ENCODE data around the gene SEMA7A. TPM values are rescaled to one million over a fixed set of nuclear protein-coding genes. Genes with fewer than 3 reads are reported as not detected.
"Not testable (repeated sequence)": the region's sequence is repeated elsewhere in the genome, so short reads cannot be mapped to it uniquely, and the experiment has no call there.

Gene SEMA7A
- total RNA-seq, 1 experiment from 2014 or later: 48.3 TPM

DNA sequence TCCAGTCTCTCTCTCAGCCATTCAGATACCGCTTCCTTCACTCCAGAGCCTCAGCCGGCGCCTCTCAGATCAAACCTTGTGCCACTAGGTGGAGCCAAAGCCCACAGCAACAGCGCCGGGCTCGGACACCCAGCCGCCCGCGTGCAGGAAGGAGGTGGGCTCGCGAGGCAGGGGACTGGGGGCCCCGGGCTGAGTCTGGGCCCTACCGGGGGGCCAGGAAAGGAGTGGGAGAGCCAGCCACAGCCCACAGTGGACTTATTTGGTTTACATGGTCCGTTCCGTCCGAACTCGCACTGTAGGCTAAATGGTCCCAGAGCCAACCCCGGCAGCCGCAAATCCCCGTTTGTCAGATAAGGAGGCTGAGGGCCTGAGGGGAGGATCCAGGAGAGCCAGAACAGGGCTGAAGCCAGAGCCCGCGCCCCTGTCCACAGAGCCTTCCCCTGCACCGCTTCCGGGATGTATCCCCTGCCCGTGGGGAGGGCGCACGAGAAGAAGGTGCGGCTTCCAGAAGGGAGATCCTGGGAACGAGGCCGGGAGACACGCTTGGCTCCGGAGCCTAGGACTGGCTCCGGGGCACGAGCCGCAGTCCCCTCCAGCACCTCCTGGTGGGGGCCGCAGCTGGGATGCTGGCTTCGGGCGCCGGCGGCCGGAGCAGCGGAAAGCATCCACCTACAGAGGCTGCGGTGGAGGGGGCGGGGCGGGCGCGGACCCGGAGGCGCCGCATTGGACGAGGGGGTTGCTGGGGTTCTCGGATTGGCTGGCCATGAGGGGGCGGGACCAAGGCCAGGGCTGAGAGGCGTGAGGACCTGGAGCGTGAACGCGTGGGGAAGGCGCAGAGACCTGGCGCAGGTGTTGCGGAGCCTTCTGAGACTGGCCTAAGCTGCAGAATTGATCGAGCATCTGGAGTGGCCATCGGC is 59.8 kb downstream of the SEMA7A start:
- peak; percentile 95 for DNase-seq (ENCODE audit: low read depth)

DNA sequence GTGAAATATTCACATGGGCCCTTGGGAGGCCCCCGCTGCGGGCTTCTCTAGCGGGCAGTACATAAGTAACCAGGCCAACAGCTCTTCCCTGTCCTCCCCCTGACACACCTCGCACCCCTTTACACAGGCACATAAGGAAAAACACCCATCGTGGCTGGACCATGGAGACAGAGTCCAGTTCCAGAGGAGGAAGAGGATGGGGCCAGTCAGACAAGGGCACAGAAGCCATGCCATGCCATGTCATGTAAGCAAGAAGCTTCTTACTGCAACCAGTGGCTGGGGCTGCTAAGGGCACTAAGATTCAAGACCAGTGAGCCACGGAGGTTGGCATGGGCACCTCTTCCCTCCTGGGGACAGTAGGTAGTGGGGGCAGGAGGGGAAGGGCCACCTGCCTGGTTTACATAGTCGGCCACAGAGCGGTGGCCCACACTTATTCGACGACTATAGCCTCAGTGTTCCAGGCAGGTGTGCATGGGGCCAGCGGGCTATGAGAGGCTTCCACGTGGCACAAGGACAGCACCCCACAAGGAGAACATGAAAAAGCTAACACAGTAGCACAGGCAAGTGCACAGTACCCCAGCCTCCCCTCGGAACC is 60.6 kb downstream of the SEMA7A start:
- no peak for DNase-seq (ENCODE audit: low read depth)

DNA sequence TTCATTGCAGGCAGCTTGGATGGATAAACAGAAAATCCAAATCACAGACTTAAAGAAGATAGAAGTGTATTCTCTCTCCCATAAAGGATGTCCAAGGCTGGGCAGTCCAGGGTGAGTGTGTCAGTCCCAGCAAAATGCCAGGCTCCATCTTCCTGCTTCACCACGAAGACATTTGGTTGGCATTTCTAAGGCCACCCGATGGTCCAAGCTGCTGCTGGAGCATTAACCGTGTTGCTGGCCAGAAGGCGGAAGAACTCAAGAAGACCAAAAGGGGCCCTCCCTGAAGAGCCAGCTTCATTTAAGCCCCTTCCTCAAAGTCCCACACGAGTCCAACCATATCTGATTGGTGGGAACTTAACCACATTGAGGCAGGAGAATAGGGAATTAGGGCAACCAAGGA is 63.3 kb downstream of the SEMA7A start:
- no peak for DNase-seq (ENCODE audit: low read depth)

DNA sequence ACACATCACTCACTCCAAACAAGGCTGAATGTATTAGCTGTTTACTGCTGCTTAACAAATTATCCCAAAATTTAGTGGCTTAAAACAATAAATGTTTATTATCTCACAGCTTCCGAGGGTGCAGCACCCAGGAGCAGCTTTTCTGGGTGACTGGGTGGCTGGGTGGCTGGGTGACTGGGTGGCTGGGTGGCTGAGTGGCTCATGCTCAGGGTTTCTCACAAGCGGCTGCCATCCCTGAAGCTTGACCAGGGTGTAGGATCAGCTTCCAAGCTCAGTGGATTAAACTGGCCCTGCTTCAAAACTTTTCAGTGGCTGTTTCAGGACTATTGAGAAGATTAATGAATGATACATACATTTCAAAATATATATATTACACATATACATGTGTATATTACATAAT is 64.0 kb downstream of the SEMA7A start:
- DNase-seq (ENCODE audit: low read depth): no peak

DNA sequence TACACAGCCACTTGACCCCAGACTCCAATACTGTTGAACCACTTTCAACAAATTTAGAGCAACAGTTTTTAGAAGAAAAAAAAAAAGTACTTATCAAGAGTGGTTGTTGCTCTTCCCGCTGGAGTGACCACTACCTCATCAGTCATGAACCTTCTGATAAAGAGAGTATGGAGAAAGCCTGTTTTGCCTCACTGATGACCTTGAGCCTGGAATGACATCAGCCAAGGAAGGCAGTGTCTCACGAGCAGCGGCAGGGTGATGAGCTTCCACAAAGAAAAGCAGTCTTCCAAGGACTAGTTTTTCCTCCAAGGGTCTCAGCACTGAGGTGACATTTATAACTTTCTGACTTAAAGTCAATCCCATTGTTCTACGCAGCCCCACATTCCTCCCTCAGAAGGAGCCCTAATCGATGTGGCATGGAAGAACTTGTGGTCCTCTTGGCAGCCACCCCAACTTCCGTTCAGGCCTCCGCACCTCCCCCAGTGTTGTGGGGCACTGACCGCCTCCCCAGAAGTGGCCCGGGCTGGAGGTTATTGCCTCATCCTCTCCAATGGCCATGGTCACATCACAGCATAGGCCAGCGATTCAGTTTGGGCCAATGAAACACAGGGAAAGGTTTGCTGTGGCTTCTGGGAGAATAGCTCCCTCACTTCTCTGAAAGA is 64.5 kb downstream of the SEMA7A start:
- DNase-seq (ENCODE audit: low read depth): no peak

DNA sequence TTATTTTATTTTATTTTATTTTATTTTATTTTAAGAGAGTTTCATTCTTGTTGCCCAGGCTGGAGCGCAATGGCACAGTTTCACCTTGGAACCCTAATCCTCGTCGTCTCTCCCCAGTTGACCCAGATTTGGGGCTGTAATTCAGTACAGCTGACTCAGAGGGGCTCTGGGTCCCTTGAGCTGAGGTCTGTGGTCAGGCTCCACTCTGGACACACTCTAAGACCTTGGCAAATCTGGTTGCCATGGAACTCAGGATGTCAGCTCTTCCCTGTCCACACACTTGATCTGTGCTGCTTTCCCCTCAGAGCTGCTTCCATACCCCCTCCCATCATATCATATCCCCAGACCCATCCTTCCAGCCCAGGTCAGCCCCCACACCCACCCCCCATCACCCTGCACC is 65.6 kb downstream of the SEMA7A start:
- no peak for DNase-seq (ENCODE audit: low read depth)

DNA sequence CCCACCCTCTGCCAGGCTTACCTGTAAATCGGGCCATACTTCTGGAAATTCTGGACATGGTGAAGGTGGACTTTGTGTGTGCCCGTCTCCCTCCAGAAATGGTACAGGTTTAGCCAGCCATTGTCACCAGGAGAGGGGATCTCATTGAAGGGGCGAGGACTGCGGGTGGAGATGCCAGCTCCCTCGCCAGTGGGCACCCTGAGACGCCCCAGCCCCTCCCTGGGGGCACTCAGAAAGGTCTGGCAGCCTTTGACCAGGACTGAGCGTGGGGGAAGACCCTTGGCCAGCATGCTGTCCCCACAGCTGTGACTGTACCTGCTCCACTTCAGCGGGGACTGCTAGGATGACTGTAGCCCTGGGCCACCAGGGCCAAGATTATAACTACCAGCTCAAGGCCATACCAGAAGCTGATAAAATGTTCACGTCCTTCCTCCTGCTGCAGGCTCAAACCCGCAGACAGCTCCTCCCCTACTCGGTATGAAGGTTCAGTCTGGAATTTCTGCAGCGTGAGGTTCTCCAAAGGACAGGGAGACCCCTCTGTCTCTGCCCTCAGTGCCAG is 66.4 kb downstream of the SEMA7A start, which contains the start of gene CYP11A1:
TSS of gene CYP11A1 (minus strand) at position 351 of the 559 bp plus-strand sequence. CDS start at position 290, 61 bp downstream.
- DNase-seq (ENCODE audit: low read depth): no peak

DNA sequence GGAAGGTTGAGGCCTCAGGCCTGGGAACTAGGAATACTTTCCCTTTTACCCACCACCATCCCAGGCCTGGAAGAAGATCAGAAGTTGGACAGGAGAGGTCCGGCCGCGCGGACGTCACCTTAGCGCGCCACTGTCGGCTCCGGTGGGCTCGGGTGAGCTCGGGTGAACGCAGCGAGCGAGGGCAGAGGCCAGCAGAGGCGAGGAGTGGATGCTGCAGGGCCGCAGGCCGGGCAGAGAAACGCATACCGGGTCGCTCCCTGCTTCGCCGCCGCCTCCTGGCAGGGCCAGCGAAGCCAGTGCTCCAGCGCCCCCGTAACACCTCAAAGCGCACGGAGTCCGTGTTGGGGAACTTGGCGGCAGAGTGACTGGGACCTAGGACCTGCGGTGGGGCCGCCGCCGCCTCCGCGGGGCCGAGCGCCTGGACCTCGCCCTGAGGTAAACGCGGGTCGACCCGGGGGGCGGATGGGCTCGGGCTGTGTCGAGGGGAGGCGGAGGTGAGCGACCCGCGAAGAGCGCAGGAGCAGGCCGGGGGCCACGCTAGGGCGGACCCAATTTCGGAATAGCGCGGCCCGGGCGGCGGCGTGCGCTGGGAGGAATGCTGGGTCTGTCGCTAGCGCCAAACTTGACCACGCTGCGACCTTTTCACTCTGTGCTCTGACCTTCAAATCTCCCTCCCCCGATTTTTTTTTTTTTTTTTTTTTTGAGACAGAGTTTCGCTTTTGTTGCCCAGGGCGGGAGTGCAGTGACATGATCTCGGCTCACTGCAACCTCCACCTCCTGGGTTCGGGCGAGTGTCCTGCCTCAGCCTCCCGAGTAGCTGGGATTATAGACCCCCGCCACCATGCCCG is 67.9 kb downstream of the SEMA7A start:
- peak; percentile 63 for DNase-seq (ENCODE audit: low read depth)

DNA sequence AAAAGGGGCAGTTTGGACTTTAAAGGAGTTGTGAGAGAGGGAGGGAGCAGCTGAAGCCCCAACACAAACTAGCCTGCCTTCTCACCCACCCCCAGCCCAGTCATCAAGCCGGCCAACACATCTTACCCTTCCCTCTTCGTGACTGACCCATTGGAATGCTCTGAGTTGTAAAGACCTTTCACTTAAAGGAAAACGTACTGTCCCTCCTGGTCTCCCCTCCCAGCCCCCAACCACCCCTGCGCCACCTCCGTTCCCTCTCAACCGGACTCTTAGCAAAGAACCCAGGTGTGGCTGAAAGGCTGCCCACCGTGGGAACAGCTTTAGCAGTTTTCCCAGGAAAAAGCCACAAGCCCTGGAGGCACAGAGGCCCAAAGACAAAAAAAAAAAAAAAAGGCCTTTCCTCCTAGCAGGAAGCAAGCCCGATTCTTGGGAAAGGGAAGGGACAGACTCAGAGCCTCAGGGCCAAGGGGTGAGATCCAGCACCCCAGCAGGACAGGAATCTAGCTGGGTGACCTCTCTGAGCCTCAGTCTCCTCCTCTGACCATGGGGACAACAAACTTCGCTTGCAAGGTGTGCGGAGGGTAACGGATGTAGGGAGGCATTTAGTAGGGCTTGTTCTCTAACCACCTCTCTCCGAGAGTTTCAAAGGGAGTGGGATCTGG is 68.7 kb downstream of the SEMA7A start:
- no peak for DNase-seq (ENCODE audit: low read depth)

DNA sequence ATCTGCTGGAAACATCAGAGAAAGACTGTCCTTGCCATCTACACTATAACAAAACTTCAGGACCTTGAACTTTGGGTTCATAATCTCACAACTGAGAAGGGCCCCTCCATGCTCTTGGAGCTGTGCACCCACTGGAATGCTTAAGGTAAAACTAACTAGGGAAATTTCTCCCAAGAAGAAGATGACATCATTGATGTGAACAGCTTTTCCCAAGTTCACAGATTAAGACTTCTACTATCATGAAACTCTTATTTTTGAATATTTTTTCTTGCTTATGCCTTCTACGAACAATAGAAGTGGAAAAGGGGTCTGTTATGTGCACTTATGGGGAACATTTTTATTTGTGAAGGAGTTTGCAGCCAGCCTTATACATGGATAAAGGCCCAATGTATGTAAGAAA is 71.3 kb downstream of the SEMA7A start:
- no peak for DNase-seq (ENCODE audit: low read depth)

DNA sequence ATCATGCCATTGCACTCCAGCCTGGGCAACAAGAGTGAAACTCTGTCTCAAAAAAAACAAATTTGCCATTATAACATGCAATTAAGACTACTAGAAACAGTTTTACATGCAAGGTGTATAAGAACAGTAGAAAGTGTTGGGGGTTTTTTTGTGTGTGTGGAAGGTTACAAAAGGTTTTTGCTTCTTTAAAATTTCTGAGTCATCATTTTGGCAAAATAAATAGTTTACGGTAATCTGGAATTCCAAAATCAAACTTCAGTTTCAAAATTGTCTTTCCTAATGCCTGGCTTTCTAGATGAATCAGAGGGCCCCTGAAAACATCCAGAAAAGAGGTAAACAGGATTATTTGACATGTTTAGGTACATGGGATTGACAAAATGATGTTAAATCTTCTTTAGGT is 72.9 kb downstream of the SEMA7A start:
- not testable (repeated sequence) for DNase-seq (ENCODE audit: low read depth)

DNA sequence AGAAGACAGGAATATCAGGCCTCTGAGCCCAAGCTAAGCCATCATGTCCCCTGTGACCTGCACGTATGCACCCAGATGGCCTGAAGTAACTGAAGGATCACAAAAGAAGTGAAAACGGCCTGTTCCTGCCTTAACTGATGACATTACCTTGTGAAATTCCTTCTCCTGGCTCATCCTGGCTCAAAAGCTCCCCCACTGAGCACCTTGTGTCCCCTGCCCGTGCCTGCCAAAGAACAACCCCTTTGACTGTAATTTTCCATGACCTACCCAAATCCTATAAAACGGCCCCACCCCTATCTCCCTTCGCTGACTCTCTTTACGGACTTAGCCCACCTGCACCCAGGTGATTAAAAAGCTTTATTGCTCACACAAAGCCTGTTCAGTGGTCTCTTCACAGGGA is 74.4 kb downstream of the SEMA7A start:
- DNase-seq (ENCODE audit: low read depth): not testable (repeated sequence)

Other genes with a start within 250 kb of the SEMA7A start
- 28.3 and 30.8 TPM in 2 replicates for gene STRA6, start 231.2 kb downstream of the SEMA7A start, total RNA-seq (2014; rRNA removed; shearing (Covaris generic))
- gene CCDC33, start 197.6 kb downstream of the SEMA7A start, total RNA-seq (2014; rRNA removed; shearing (Covaris generic)): 4.9 and 5.9 TPM in 2 replicates
- 0.06 and 0.12 TPM in 2 replicates for gene CYP11A1, start 66.3 kb downstream of the SEMA7A start, total RNA-seq (2014; rRNA removed; shearing (Covaris generic))
- 109 and 115 TPM in 2 replicates for gene UBL7, start 27.2 kb upstream of the SEMA7A start, total RNA-seq (2014; rRNA removed; shearing (Covaris generic))
- 9.3 and 10.6 TPM in 2 replicates for gene ARID3B, start 107.3 kb upstream of the SEMA7A start, total RNA-seq (2014; rRNA removed; shearing (Covaris generic))
- 55.2 and 57.4 TPM in 2 replicates for gene CLK3, start 181.9 kb upstream of the SEMA7A start, total RNA-seq (2014; rRNA removed; shearing (Covaris generic))

Data from Daoy (cell line).